Stimulated activated CD4-positive, alpha-beta T cell treated with anti-CD3 and anti-CD28 coated beads, Interleukin-2, amount 100 ng/mL, for 24 hours (primary cell): ENCODE results near the gene TBC1D22A.

Experiments used
- DNase-seq, 2 donors: peaks; one replicate each; pipeline ENCODE4 v3.0.0-alpha.2; 2020

The TBC1D22A gene

GRCh38 chr22:46911346-46911745, 148.9 kb downstream of the TBC1D22A start:
- no peak for DNase-seq

- no peak for DNase-seq
Measured at GRCh38 chr22:46913351-46913750, 150.9 kb downstream of the TBC1D22A start.

- no peak for DNase-seq
Measured at GRCh38 chr22:46914481-46914880, 152.0 kb downstream of the TBC1D22A start.

GRCh38 chr22:46914916-46915894, 152.8 kb downstream of the TBC1D22A start:
- DNase-seq = no peak

GRCh38 chr22:46915950-46916730, 153.7 kb downstream of the TBC1D22A start:
- DNase-seq = no peak

- no peak for DNase-seq
Measured at GRCh38 chr22:46916886-46917770, 154.7 kb downstream of the TBC1D22A start.

- no peak for DNase-seq
Measured at GRCh38 chr22:46917771-46918101, 155.3 kb downstream of the TBC1D22A start.

GRCh38 chr22:46918197-46918596, 155.7 kb downstream of the TBC1D22A start:
- no peak for DNase-seq

- no peak for DNase-seq
Measured at GRCh38 chr22:46922037-46922436, 159.6 kb downstream of the TBC1D22A start.

GRCh38 chr22:46923394-46923793, 160.9 kb downstream of the TBC1D22A start:
- no peak for DNase-seq

GRCh38 chr22:46925818-46926217, 163.4 kb downstream of the TBC1D22A start:
- DNase-seq = no peak

GRCh38 chr22:46929046-46929709, 166.7 kb downstream of the TBC1D22A start:
- no peak for DNase-seq

GRCh38 chr22:46929710-46930204, 167.3 kb downstream of the TBC1D22A start:
- DNase-seq = no peak

- DNase-seq = no peak
Measured at GRCh38 chr22:46931414-46931813, 169.0 kb downstream of the TBC1D22A start.

GRCh38 chr22:46931881-46932280, 169.4 kb downstream of the TBC1D22A start:
- no peak for DNase-seq

GRCh38 chr22:46933040-46933930, 170.8 kb downstream of the TBC1D22A start:
- no peak for DNase-seq

- no peak for DNase-seq
Measured at GRCh38 chr22:46934172-46934745, 171.8 kb downstream of the TBC1D22A start.

GRCh38 chr22:46934746-46935491, 172.5 kb downstream of the TBC1D22A start:
- peak; percentile 21 to 24 for DNase-seq

GRCh38 chr22:46935506-46936377, 173.3 kb downstream of the TBC1D22A start:
- DNase-seq = no peak
